Breast epithelium (tissue), 4 donors: ENCODE results near the gene SPINT1. TPM values are rescaled to one million over a fixed set of nuclear protein-coding genes. Genes with fewer than 3 reads are reported as not detected.

ENCODE experiments used
- DNase-seq, 2 donors: peaks; one replicate each; pipeline ENCODE4 v3.0.0-alpha.2; 2019; ENCODE audit warnings: low spot score in 2 of 2
- H3K27ac ChIP-seq, 2 donors: fragments of 200-600 bp; sonication (generic) in 1 of 2; one replicate each; pipeline ENCODE4 v1.5.1; 2016 to 2019; ENCODE audit warnings: mild to moderate bottlenecking in 1 of 2
- H3K27me3 ChIP-seq, 2 donors: fragments of 200-600 bp; sonication (generic) in 1 of 2; one replicate each; pipeline versions ENCODE4 v1.5.1 to v1.6.0; 2017 to 2019; ENCODE audit warnings: control low read depth in 1 of 2, mild to moderate bottlenecking in 1 of 2
- H3K36me3 ChIP-seq: fragments of 200-600 bp; one replicate; pipeline ENCODE4 v1.5.1; 2019
- H3K4me1 ChIP-seq, 2 donors: fragments of 200-600 bp; sonication (generic); one replicate each; pipeline ENCODE4 v1.5.1; 2016 to 2019; ENCODE audit warnings: control low read depth in 1 of 2
- H3K4me3 ChIP-seq, 3 donors: fragments of 200-600 bp; sonication (generic); 1 replicate in 2 of 3; 2 replicates in 1 of 3; pipeline ENCODE4 v1.5.1; 2016 to 2019; ENCODE audit warnings: mild to moderate bottlenecking in 3 of 3, moderate library complexity in 2 of 3
- H3K9me3 ChIP-seq, 2 donors: fragments of 200-600 bp; sonication (generic) in 1 of 2; one replicate each; pipeline ENCODE4 v1.5.1; 2016 to 2019; ENCODE audit warnings: control low read depth in 1 of 2
- CTCF ChIP-seq, 3 donors: fragments of 450-650 bp; IDR thresholded peaks; one replicate each; pipeline ENCODE4 v1.5.1; 2016 to 2017; ENCODE audit warnings: antibody characterized with exemption in 3 of 3, mild to moderate bottlenecking in 3 of 3, moderate library complexity in 3 of 3
- POLR2A ChIP-seq: fragments of 450-650 bp; IDR thresholded peaks from one replicate; pipeline ENCODE4 v1.6.1; 2016; ENCODE audit warnings: antibody characterized with exemption, mild to moderate bottlenecking, moderate library complexity
- POLR2AphosphoS5 ChIP-seq, 3 donors: sonication (generic); formaldehyde crosslinking; IDR thresholded peaks; one replicate each; pipeline ENCODE4 v1.6.1; 2017; ENCODE audit warnings: antibody characterized with exemption in 3 of 3
- intact Hi-C: fragments of 100-400 bp; cut with DNase I; formaldehyde crosslinking; loops from one replicate; pipeline ENCODE4 v1.15.1; 2023; ENCODE audit warnings: low total_unique reads
- total RNA-seq, 3 donors: library from RNA; depleted of rRNA; stranded (reverse); fragments of >200 nt; gene quantifications; one replicate each; pipeline ENCODE4 v1.1.0, GENCODE V29; 2016

Gene SPINT1
- total RNA-seq, 3 donors from 2014 or later: 1.8 to 134 (median 86.5) TPM

DNA sequence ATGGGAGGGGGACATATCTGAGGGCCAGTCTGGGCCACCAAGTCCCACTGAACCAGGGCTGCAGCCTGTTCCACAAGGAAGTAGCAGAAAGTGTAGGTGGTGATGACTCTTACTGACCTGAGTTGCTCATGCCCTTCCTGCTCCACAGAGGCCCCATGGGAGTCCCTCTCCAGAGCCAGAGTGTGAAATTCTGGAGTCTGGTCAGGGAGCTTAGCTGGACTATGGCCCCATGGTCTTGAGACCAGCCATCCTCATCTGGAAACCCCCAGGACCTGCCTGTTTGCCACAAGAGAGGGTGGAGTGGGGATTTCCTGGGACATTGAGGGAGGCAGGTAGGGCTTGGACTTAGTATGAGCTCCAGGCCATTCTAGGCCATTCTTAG lies 3.0 kb downstream of the SPINT1 start:
- no peaks in the 10 kb centered on the region for H3K4me1 ChIP-seq
- intact Hi-C loops: no loop called here
- H3K27ac ChIP-seq: peak overlapping the region; percentile 94 to 96
- H3K27me3 ChIP-seq: no peaks in the 10 kb centered on the region
- no peak for DNase-seq
- H3K4me3 ChIP-seq: peak overlapping the region in 2 of 3 donors; percentile 68 to 80
- no peaks in the 10 kb centered on the region for H3K9me3 ChIP-seq
- no peaks in the 10 kb centered on the region for H3K36me3 ChIP-seq
- no peak for TF ChIP-seq POLR2AphosphoS5 (IDR thresholded peaks at IDR 0.05)
- TF ChIP-seq CTCF (IDR thresholded peaks at IDR 0.05): no peak
- TF ChIP-seq POLR2A: no peak

DNA sequence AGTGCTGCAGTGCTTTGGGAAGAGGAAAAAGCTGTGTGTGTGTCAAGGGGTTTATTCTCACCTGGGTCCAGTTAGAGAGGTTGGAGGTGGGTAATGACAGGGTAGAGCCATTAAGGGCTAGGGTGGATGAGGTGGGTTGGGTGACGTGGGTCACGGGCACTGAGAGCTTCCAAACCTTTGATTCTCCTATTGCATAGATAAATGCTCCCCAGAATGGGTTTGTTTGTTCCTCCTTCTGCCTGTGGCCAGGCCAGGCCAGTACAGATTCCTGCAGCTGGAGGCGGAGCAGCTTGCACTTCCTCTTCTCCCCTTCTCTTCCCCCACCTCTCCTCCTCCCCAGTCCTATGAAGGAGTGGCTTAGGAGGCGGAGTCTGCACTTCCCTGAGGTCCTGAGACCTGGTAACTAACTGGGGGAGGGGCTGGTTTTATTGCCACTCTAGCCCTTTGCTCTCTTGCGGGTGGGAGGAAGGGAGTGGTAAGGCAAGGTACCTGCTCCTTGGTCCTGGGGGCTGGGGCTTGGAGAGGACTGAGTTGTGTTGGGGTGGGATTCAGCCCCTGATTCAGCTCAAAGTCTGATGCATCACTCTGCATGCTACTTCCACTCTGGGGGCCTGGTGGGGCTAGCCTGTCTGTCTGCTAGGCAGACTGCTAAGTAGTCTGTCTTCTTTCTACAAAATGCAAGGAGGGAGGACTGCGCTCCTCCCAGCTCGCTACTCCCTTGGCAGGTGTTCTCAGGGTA lies 3.5 kb downstream of the SPINT1 start:
- no peaks in the 10 kb centered on the region for H3K27me3 ChIP-seq
- H3K4me1 ChIP-seq: no peaks in the 10 kb centered on the region

GRCh38 chr15:40850576-40851112 lies 6.8 kb downstream of the SPINT1 start:
- no peak for TF ChIP-seq POLR2AphosphoS5 (IDR thresholded peaks at IDR 0.05)
- no peak for TF ChIP-seq CTCF (IDR thresholded peaks at IDR 0.05)
- no peak for TF ChIP-seq POLR2A
- no peaks in the 10 kb centered on the region for H3K4me1 ChIP-seq
- no peaks in the 10 kb centered on the region for H3K9me3 ChIP-seq
- intact Hi-C loops: no loop called here
- no peak for DNase-seq
- H3K27me3 ChIP-seq: no peaks in the 10 kb centered on the region
- no peak overlapping the region for H3K4me3 ChIP-seq
- no peaks in the 10 kb centered on the region for H3K36me3 ChIP-seq
- no peak overlapping the region for H3K27ac ChIP-seq

More for the DNA sequence above, 3.5 kb downstream of the SPINT1 start:
- peak; percentile 77 to 82 for DNase-seq
- no peak for TF ChIP-seq POLR2A
- peak in 1 of 3 donors; percentile 81 for TF ChIP-seq POLR2AphosphoS5 (IDR thresholded peaks at IDR 0.05)
- TF ChIP-seq CTCF (IDR thresholded peaks at IDR 0.05): peak in 1 of 3 donors; percentile 44
- H3K27ac ChIP-seq: peak overlapping the region; percentile 94 to 96
- intact Hi-C loops: no loop called here
- H3K36me3 ChIP-seq: no peaks in the 10 kb centered on the region
- H3K4me3 ChIP-seq: peak overlapping the region in 2 of 3 donors; percentile 68 to 80
- no peaks in the 10 kb centered on the region for H3K9me3 ChIP-seq

GRCh38 chr15:40852529-40852928 lies 8.7 kb downstream of the SPINT1 start:
- Histone ChIP-seq H3K4me3 (no peak overlapping the region), H3K36me3 (no peaks in the 10 kb centered on the region), H3K27ac (peak overlapping the region in 1 of 2 donors; percentile 7), H3K9me3 (no peaks in the 10 kb centered on the region), H3K27me3 (no peaks in the 10 kb centered on the region), H3K4me1 (peaks cover 0 to 5% of the 10 kb centered on the region in 2 donors)
- TF ChIP-seq CTCF (IDR thresholded peaks at IDR 0.05): no peak
- no peak for TF ChIP-seq POLR2A
- TF ChIP-seq POLR2AphosphoS5 (IDR thresholded peaks at IDR 0.05): no peak
- DNase-seq: no peak
- intact Hi-C loops: no loop called here

- H3K36me3 ChIP-seq: no peaks in the 10 kb centered on the region
- no peaks in the 10 kb centered on the region for H3K27me3 ChIP-seq
- no peaks in the 10 kb centered on the region for H3K9me3 ChIP-seq
- TF ChIP-seq POLR2A (no peak), CTCF (IDR thresholded peaks at IDR 0.05) (no peak), POLR2AphosphoS5 (IDR thresholded peaks at IDR 0.05) (no peak)
- peaks cover 0 to 5% of the 10 kb centered on the region in 2 donors for H3K4me1 ChIP-seq
- no peak overlapping the region for H3K27ac ChIP-seq
- intact Hi-C loops: no loop called here
- DNase-seq: no peak
- H3K4me3 ChIP-seq: no peak overlapping the region
These were observed 9.5 kb downstream of the SPINT1 start for GRCh38 chr15:40853241-40853890.
